Activated T-helper 1 cell treated with anti-CD3 and anti-CD28 coated beads, Interleukin-2, amount 50 U/mL, for 16 hours (primary cell): ENCODE measurements around the gene CHST8.

Experiments
- DNase-seq, 2 donors: peaks; one replicate each; pipeline ENCODE4 v3.0.0-alpha.2; 2020; ENCODE audit warnings: low read depth in 1 of 2, low spot score in 1 of 2

The CHST8 gene

GRCh38 chr19:33784432-33784831, 162.7 kb downstream of the CHST8 start:
- DNase-seq = no peak

GRCh38 chr19:33785795-33786194, 164.0 kb downstream of the CHST8 start:
- no peak for DNase-seq

GRCh38 chr19:33788676-33789075, 166.9 kb downstream of the CHST8 start:
- no peak for DNase-seq

- DNase-seq = no peak
Observed at GRCh38 chr19:33789344-33789743, 167.6 kb downstream of the CHST8 start.

- no peak for DNase-seq
Observed at GRCh38 chr19:33794683-33795369, 173.1 kb downstream of the CHST8 start.

- DNase-seq = peak in 1 of 2 donors; percentile 25
Observed at GRCh38 chr19:33795370-33796163, 173.8 kb downstream of the CHST8 start.

GRCh38 chr19:33796164-33796875, 174.6 kb downstream of the CHST8 start, which contains the start of gene KCTD15:
Gene KCTD15, plus strand, starts transcription at chr19:33796870. Its CDS starts 3,585 bp downstream, at chr19:33800455.
- no peak for DNase-seq

- no peak for DNase-seq
Observed at GRCh38 chr19:33797802-33798671, 176.3 kb downstream of the CHST8 start.

- DNase-seq = no peak
Observed at GRCh38 chr19:33798681-33799111, 176.9 kb downstream of the CHST8 start.

GRCh38 chr19:33799476-33799875, 177.7 kb downstream of the CHST8 start:
- DNase-seq = no peak

GRCh38 chr19:33800012-33800680, 178.4 kb downstream of the CHST8 start:
- no peak for DNase-seq

- no peak for DNase-seq
Observed at GRCh38 chr19:33801411-33801810, 179.7 kb downstream of the CHST8 start.

GRCh38 chr19:33802001-33802400, 180.2 kb downstream of the CHST8 start:
- DNase-seq = no peak

- no peak for DNase-seq
Observed at GRCh38 chr19:33802801-33803200, 181.0 kb downstream of the CHST8 start.

GRCh38 chr19:33803383-33803782, 181.6 kb downstream of the CHST8 start:
- DNase-seq = no peak

- DNase-seq = no peak
Observed at GRCh38 chr19:33804021-33804799, 182.5 kb downstream of the CHST8 start.

GRCh38 chr19:33805313-33805712, 183.6 kb downstream of the CHST8 start:
- no peak for DNase-seq

GRCh38 chr19:33805840-33806433, 184.2 kb downstream of the CHST8 start:
- no peak for DNase-seq

GRCh38 chr19:33806434-33806881, 184.7 kb downstream of the CHST8 start:
- no peak for DNase-seq
